HEK293T (cell line): ENCODE data around the gene TLCD2.

Source experiments
- CTCF ChIA-PET: fragments of 350-600 bp; formaldehyde crosslinking; extraction: SDS; loops from one replicate; lab custom pipeline; 2021; ENCODE audit warnings: antibody characterized with exemption, inconsistent platforms; lab: Yijun Ruan, JAX
- POLR2A ChIA-PET: fragments of 350-600 bp; formaldehyde crosslinking; extraction: SDS; loops from one replicate; lab custom pipeline; 2020; ENCODE audit warnings: antibody characterized with exemption, inconsistent platforms; lab: Yijun Ruan, JAX
- DNase-seq: peaks from one replicate; pipeline ENCODE4 v3.0.0; 2012; ENCODE audit warnings: mixed read lengths; ENCODE audit errors: extremely low spot score
- ARNT ChIP-seq: fragments of 450-650 bp; IDR thresholded peaks from 2 replicates; pipeline ENCODE4 v1.6.1; 2017; ENCODE audit warnings: mild to moderate bottlenecking
- BHLHE40 ChIP-seq: fragments of 450-650 bp; IDR thresholded peaks from 2 replicates; pipeline ENCODE4 v1.6.1; 2016; ENCODE audit warnings: mild to moderate bottlenecking, moderate library complexity, borderline replicate concordance
- CTBP1 ChIP-seq: fragments of 450-650 bp; IDR thresholded peaks from 2 replicates; pipeline ENCODE4 v1.6.1; 2016; ENCODE audit warnings: borderline replicate concordance
- ELF4 ChIP-seq: fragments of 450-650 bp; IDR thresholded peaks from 2 replicates; pipeline ENCODE4 v1.6.1; 2017; ENCODE audit warnings: antibody characterized with exemption
- FOXA1 ChIP-seq: fragments of 450-650 bp; IDR thresholded peaks from 2 replicates; pipeline ENCODE4 v1.6.1; 2016; ENCODE audit warnings: mild to moderate bottlenecking
- FOXK2 ChIP-seq: fragments of 450-650 bp; IDR thresholded peaks from 2 replicates; pipeline ENCODE4 v1.6.1; 2016; ENCODE audit warnings: mild to moderate bottlenecking
- FOXM1 ChIP-seq: fragments of 450-650 bp; IDR thresholded peaks from 2 replicates; pipeline ENCODE4 v1.6.1; 2017; ENCODE audit warnings: mild to moderate bottlenecking, borderline replicate concordance
- HDGF ChIP-seq: fragments of 450-650 bp; IDR thresholded peaks from 2 replicates; pipeline ENCODE4 v1.6.1; 2017; ENCODE audit warnings: antibody characterized with exemption, borderline replicate concordance
- L3MBTL2 ChIP-seq: fragments of 450-650 bp; conservative IDR thresholded peaks from 2 replicates; pipeline ENCODE4 v1.6.1; 2016; ENCODE audit warnings: mild to moderate bottlenecking
- LEF1 ChIP-seq: fragments of 450-650 bp; IDR thresholded peaks from 2 replicates; pipeline ENCODE4 v1.6.1; 2017; ENCODE audit warnings: mild to moderate bottlenecking, borderline replicate concordance
- NFRKB ChIP-seq: fragments of 450-650 bp; IDR thresholded peaks from 2 replicates; pipeline ENCODE4 v1.6.1; 2016; ENCODE audit warnings: mild to moderate bottlenecking, moderate library complexity
- SP1 ChIP-seq: fragments of 450-650 bp; IDR thresholded peaks from 2 replicates; pipeline ENCODE4 v1.6.1; 2017
- SUZ12 ChIP-seq: fragments of 450-650 bp; IDR thresholded peaks from 2 replicates; pipeline ENCODE4 v1.6.1; 2016; ENCODE audit warnings: mild to moderate bottlenecking
- TARDBP ChIP-seq: fragments of 450-650 bp; IDR thresholded peaks from 2 replicates; pipeline ENCODE4 v1.6.1; 2016
- ZNF384 ChIP-seq: fragments of 450-650 bp; IDR thresholded peaks from 2 replicates; pipeline ENCODE4 v1.6.1; 2016
- TF ChIP-seq, protein P1 (sequence below): fragments of 450-650 bp; IDR thresholded peaks from 2 replicates; pipeline ENCODE4 v1.6.1; 2016

Gene TLCD2

DNA sequence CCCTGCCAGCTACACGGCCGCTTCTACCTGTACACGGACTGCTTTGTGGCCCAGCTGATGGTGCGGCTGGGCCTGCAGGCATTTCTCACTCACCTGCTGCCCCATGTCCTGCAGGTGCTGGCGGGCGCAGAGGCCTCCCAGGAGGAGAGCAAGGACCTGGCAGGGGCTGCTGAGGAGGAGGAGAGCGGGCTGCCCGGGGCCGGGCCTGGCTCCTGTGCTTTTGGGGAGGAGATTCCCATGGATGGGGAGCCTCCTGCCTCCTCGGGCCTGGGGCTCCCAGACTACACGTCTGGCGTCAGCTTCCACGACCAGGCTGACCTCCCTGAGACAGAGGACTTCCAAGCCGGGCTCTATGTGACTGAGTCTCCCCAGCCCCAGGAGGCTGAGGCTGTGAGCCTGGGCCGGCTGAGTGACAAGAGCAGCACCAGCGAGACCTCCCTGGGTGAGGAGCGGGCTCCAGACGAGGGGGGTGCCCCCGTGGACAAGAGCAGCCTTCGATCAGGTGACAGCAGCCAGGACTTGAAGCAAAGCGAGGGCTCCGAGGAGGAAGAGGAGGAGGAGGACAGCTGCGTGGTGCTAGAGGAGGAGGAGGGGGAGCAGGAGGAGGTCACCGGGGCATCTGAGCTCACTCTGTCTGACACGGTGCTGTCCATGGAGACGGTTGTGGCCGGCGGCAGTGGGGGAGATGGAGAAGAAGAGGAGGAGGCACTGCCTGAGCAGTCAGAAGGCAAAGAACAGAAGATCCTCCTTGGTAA, 17.9 kb upstream of the TLCD2 start:
- no peak for TF ChIP-seq FOXA1
- no peak for TF ChIP-seq FOXK2
- TF ChIP-seq ZNF384 = no peak
- TF ChIP-seq SUZ12 = no peak
- DNase-seq = no peak
- CTCF ChIA-PET = no interaction called here
- POLR2A ChIA-PET = no interaction called here

DNA sequence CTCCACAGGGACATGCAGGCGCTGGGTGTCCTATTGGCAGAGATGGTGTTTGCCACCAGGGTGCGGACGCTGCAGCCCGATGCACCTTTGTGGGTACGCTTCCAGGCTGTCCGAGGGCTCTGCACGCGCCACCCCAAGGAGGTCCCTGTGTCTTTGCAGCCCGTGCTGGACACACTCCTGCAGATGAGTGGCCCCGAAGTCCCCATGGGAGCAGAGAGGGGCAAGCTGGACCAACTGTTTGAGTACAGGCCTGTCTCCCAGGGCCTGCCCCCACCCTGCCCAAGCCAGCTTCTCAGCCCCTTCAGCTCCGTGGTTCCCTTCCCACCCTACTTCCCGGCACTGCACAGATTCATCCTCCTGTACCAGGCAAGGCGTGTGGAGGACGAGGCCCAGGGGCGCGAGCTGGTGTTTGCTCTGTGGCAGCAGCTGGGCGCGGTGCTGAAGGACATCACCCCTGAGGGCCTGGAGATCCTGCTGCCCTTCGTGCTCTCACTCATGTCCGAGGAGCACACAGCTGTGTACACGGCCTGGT, 17.1 kb upstream of the TLCD2 start:
- no peak for TF ChIP-seq FOXK2
- TF ChIP-seq CTBP1 = no peak
- no peak for TF ChIP-seq ARNT
- TF ChIP-seq FOXM1 = no peak
- TF ChIP-seq FOXA1 = no peak
- no peak for TF ChIP-seq ELF4
- TF ChIP-seq TARDBP = no peak
- TF ChIP-seq, protein P1, sequence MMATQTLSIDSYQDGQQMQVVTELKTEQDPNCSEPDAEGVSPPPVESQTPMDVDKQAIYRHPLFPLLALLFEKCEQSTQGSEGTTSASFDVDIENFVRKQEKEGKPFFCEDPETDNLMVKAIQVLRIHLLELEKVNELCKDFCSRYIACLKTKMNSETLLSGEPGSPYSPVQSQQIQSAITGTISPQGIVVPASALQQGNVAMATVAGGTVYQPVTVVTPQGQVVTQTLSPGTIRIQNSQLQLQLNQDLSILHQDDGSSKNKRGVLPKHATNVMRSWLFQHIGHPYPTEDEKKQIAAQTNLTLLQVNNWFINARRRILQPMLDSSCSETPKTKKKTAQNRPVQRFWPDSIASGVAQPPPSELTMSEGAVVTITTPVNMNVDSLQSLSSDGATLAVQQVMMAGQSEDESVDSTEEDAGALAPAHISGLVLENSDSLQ = no peak
- TF ChIP-seq BHLHE40 = no peak
- TF ChIP-seq LEF1 = no peak
- TF ChIP-seq ZNF384 = no peak
- no peak for TF ChIP-seq NFRKB
- TF ChIP-seq SUZ12 = no peak
- no peak for TF ChIP-seq SP1
- TF ChIP-seq HDGF = no peak
- no peak for TF ChIP-seq L3MBTL2
- DNase-seq = no peak
- ChIA-PET POLR2A (interaction anchor here (2.2 kb wide), 1 partner anchor 11 kb away, joined by 10 read pairs; no protein-coding TSS in a partner anchor), CTCF (no interaction called here)

DNA sequence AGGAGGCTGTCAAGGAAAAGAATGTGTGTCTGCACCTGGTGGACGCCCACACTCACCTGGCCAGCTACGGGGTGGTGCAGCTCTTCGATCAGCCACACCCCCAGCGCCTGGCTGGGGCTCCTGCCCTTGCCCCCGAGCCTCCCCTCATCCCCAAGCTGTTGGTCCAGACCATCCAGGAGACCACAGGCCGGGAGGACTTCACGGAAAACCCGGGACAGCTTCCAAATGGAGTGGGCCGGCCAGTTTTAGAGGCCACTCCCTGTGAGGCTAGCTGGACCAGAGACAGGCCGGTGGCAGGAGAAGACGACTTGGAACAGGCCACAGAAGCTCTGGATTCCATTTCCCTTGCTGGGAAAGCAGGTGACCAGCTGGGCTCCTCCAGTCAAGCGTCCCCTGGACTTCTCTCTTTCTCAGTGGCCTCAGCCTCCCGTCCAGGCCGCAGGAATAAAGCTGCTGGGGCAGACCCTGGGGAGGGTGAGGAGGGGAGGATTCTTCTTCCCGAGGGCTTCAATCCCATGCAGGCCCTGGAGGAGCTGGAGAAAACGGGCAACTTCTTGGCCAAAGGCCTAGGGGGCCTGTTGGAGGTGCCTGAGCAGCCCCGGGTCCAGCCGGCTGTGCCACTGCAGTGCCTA, 16.6 kb upstream of the TLCD2 start:
- no peak for TF ChIP-seq LEF1
- no peak for TF ChIP-seq SUZ12
- TF ChIP-seq NFRKB = no peak
- TF ChIP-seq ZNF384 = no peak
- TF ChIP-seq, protein P1 = no peak
- TF ChIP-seq BHLHE40 = no peak
- no peak for TF ChIP-seq FOXK2
- no peak for TF ChIP-seq TARDBP
- POLR2A ChIA-PET = interaction anchor here (2.2 kb wide), 1 partner anchor 10 kb away, joined by 10 read pairs; no protein-coding TSS in a partner anchor
- CTCF ChIA-PET = no interaction called here
- no peak for DNase-seq

DNA sequence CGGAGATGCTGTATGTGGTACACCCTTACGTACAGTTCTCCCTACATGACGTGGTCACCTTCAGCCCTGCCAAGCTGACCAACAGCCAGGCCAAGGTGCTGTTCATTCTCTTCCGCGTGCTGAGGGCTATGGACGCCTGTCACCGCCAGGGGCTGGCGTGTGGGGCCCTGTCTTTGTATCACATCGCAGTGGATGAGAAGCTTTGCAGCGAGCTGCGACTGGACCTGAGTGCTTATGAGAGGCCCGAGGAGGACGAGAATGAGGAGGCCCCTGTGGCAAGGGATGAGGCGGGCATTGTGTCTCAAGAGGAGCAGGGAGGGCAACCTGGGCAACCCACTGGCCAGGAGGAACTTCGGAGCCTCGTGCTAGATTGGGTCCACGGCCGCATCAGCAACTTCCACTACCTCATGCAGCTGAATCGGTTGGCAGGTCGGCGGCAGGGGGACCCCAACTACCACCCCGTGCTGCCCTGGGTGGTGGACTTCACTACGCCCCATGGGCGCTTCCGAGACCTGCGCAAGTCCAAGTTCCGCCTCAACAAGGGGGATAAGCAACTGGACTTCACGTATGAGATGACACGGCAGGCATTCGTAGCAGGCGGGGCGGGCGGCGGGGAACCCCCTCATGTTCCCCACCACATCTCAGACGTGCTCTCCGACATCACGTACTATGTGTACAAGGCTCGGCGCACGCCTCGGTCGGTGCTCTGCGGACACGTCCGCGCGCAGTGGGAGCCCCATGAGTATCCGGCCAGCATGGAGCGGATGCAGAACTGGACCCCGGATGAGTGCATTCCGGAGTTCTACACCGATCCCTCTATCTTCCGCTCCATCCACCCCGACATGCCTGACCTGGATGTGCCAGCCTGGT, 15.7 kb upstream of the TLCD2 start:
- no peak for TF ChIP-seq ELF4
- no peak for TF ChIP-seq HDGF
- TF ChIP-seq BHLHE40 = no peak
- TF ChIP-seq FOXK2 = no peak
- no peak for TF ChIP-seq ARNT
- TF ChIP-seq CTBP1 = no peak
- no peak for TF ChIP-seq TARDBP
- TF ChIP-seq, protein P1 = no peak
- TF ChIP-seq L3MBTL2 = no peak
- TF ChIP-seq SUZ12 = no peak
- TF ChIP-seq ZNF384 = no peak
- TF ChIP-seq FOXA1 = no peak
- no peak for TF ChIP-seq SP1
- TF ChIP-seq FOXM1 = no peak
- TF ChIP-seq LEF1 = no peak
- TF ChIP-seq NFRKB = no peak
- CTCF ChIA-PET = no interaction called here
- no peak for DNase-seq
- POLR2A ChIA-PET = interaction anchor here (2.2 kb wide), 1 partner anchor 9 kb away, joined by 10 read pairs; no protein-coding TSS in a partner anchor

DNA sequence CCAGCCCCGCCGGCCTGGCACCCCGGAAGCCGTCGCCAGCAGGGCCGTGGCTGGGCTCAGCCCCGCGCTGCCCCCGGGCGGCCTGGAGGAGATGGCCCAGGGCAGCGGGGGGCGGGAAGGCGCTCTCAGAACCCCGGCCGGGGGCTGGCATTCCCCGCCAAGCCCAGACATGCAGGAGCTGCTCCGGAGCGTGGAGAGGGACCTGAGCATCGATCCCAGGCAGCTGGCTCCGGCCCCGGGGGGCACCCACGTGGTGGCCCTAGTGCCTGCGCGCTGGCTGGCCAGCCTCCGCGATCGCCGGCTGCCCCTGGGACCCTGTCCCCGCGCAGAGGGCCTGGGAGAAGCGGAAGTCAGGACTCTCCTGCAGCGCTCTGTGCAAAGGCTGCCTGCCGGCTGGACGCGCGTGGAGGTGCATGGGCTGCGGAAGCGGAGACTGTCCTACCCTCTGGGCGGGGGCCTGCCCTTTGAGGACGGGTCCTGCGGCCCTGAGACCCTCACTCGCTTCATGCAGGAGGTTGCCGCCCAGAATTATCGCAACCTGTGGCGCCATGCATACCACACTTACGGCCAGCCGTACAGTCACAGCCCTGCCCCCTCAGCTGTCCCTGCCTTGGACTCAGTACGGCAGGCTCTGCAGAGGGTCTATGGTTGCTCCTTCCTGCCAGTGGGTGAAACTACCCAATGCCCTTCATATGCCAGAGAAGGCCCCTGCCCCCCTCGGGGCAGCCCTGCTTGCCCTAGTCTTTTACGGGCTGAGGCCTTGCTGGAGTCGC, 14.9 kb upstream of the TLCD2 start:
- CTCF ChIA-PET = no interaction called here
- TF ChIP-seq CTBP1 (no peak), HDGF (no peak), LEF1 (no peak), FOXM1 (no peak), ARNT (no peak), BHLHE40 (no peak), ZNF384 (no peak)
- peak; percentile 31 for DNase-seq
- POLR2A ChIA-PET = interaction anchor here (0.6 to 2.2 kb wide), 3 partner anchors 8 to 45 kb away, joined by 3 to 10 read pairs (median 3); no protein-coding TSS in a partner anchor
